IgD-negative memory B cell (primary cell): ENCODE data around the gene ZNF407. TPM values are rescaled to one million over a fixed set of nuclear protein-coding genes. Genes with fewer than 3 reads are reported as not detected.
A peak's percentile ranks its signal among the peaks of the same experiment; 100 is the strongest.

Experiments
- H3K27ac Mint-ChIP-seq, 3 donors: one replicate each; pipeline ENCODE4 v1.8.0; 2020 to 2022; ENCODE audit warnings: mild to moderate bottlenecking in 3 of 3, mixed read lengths in 3 of 3, moderate library complexity in 1 of 3
- H3K27me3 Mint-ChIP-seq: one replicate; pipeline ENCODE4 v1.8.0; 2021; ENCODE audit warnings: mixed read lengths
- H3K36me3 Mint-ChIP-seq: one replicate; pipeline ENCODE4 v1.8.0; 2020; ENCODE audit warnings: mild to moderate bottlenecking, mixed read lengths
- H3K4me1 Mint-ChIP-seq, 3 donors: one replicate each; pipeline ENCODE4 v1.8.0; 2020 to 2022; ENCODE audit warnings: mixed read lengths in 3 of 3, mild to moderate bottlenecking in 1 of 3
- H3K4me3 Mint-ChIP-seq, 4 donors: one replicate each; pipeline ENCODE4 v1.8.0; 2020 to 2022; ENCODE audit warnings: mild to moderate bottlenecking in 4 of 4, mixed read lengths in 4 of 4, moderate library complexity in 3 of 4
- H3K9me3 Mint-ChIP-seq, 3 donors: one replicate each; pipeline ENCODE4 v1.8.0; 2020 to 2021; ENCODE audit warnings: mixed read lengths in 3 of 3, mild to moderate bottlenecking in 1 of 3
- polyA plus RNA-seq: library from polyadenylated mRNA; unstranded; fragments of 300-500 nt; fragmentation: Illumina TruSeq; gene quantifications from one replicate; pipeline ENCODE4 v1.2.3, GENCODE V29; 2021

ZNF407 gene
- polyA plus RNA-seq, 1 donor from 2014 or later: 3.8 TPM

DNA sequence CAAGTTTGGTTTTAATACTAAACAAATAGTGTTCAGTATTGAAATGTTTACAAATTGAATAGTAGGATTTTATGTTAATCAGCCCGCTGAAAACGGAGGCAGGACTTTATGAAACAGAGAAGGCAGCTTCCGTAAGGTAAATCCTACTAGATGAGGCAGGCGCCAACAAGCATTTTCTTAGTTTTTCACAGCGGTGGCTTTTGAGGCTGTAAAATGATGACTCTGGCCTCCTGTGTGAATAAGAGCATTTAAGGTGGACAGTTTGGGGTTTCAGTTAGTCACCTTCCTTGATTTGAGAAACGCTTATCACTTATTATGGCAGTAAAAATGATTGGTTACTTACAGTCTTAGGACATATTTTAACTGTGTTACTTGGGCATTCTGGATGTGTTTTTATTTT, 398.4 kb downstream of the ZNF407 start:
- H3K4me3 Mint-ChIP-seq: no peak overlapping the region
- peaks cover 2% of the 10 kb centered on the region for H3K36me3 Mint-ChIP-seq
- H3K27ac Mint-ChIP-seq: no peak overlapping the region
- H3K27me3 Mint-ChIP-seq: no peaks in the 10 kb centered on the region
- H3K9me3 Mint-ChIP-seq: no peaks in the 10 kb centered on the region
- H3K4me1 Mint-ChIP-seq: peaks cover 15 to 24% (median 23%) of the 10 kb centered on the region in 3 donors

- Mint-ChIP-seq H3K27me3 (no peaks in the 10 kb centered on the region), H3K27ac (no peak overlapping the region), H3K4me1 (peaks cover 15 to 24% (median 21%) of the 10 kb centered on the region in 3 donors), H3K36me3 (peaks cover 2% of the 10 kb centered on the region), H3K9me3 (no peaks in the 10 kb centered on the region), H3K4me3 (no peak overlapping the region)
These were observed 399.3 kb downstream of the ZNF407 start for GRCh38 chr18:74996996-74997395.

DNA sequence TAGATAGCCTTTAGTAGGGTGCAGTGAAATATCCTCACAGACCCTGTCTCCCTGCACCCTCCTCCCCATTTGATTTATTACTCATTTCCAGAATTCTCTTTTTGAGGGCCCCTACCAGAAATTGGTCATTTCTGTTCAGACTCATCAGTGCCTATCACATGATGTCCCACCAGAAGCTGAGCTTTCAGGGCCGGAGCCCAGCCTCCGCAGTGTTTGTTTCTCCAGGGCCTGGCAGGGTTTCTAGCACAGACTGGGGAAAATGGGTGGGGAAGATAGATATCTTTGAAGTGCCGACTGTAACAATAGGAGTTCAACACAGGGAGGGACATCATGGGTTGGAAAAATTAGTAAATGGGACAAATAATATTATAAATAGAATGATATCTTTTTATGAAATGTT, 403.2 kb downstream of the ZNF407 start:
- Mint-ChIP-seq H3K36me3 (peaks cover 6% of the 10 kb centered on the region), H3K27me3 (no peaks in the 10 kb centered on the region), H3K27ac (no peak overlapping the region), H3K4me3 (no peak overlapping the region), H3K4me1 (no peaks in the 10 kb centered on the region), H3K9me3 (no peaks in the 10 kb centered on the region)

DNA sequence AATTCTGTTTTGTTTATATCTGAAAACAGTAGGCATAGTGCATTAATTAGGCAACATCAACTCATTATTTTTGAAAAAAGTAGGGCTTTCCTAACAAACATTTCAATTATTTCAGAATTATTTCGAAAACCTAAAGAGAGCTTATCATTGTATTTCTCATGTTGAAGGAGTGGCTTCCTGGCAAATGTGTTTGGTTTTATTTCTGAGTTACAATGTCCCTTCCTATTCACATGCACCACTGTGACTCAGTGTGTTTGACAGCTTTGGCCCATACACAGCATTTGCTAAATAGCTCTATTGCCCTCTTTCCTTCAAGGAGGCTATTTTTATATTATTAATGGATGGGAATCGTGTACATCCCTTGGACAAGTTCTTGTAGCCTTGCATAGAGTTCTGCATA, 405.4 kb downstream of the ZNF407 start:
- Mint-ChIP-seq H3K9me3 (peaks cover 0 to 3% (median 0%) of the 10 kb centered on the region in 3 donors), H3K27me3 (no peaks in the 10 kb centered on the region), H3K4me3 (no peak overlapping the region), H3K36me3 (peaks cover 8% of the 10 kb centered on the region), H3K4me1 (no peaks in the 10 kb centered on the region), H3K27ac (no peak overlapping the region)

GRCh38 chr18:75003764-75004690, 406.4 kb downstream of the ZNF407 start:
- Mint-ChIP-seq H3K27ac (no peak overlapping the region), H3K9me3 (peaks cover 0 to 3% (median 0%) of the 10 kb centered on the region in 3 donors), H3K4me1 (no peaks in the 10 kb centered on the region)

GRCh38 chr18:75005626-75006025, 408.0 kb downstream of the ZNF407 start:
- Mint-ChIP-seq H3K27ac (no peak overlapping the region), H3K4me1 (no peaks in the 10 kb centered on the region), H3K36me3 (peaks cover 11% of the 10 kb centered on the region), H3K27me3 (no peaks in the 10 kb centered on the region), H3K9me3 (peaks cover 0 to 3% (median 0%) of the 10 kb centered on the region in 3 donors), H3K4me3 (no peak overlapping the region)

More at GRCh38 chr18:75003764-75004690, 406.4 kb downstream of the ZNF407 start:
- Mint-ChIP-seq H3K36me3 (peaks cover 9% of the 10 kb centered on the region), H3K4me3 (no peak overlapping the region), H3K27me3 (no peaks in the 10 kb centered on the region)

GRCh38 chr18:75008186-75008585, 410.5 kb downstream of the ZNF407 start:
- no peak overlapping the region for H3K27ac Mint-ChIP-seq

GRCh38 chr18:75009296-75009695, 411.6 kb downstream of the ZNF407 start:
- Mint-ChIP-seq H3K27ac (no peak overlapping the region), H3K27me3 (no peaks in the 10 kb centered on the region), H3K36me3 (peaks cover 7% of the 10 kb centered on the region), H3K9me3 (peaks cover 0 to 3% (median 0%) of the 10 kb centered on the region in 3 donors), H3K4me1 (peaks cover 2 to 6% (median 2%) of the 10 kb centered on the region in 3 donors), H3K4me3 (no peak overlapping the region)

More at GRCh38 chr18:75008186-75008585, 410.5 kb downstream of the ZNF407 start:
- Mint-ChIP-seq H3K4me1 (peaks cover 0 to 3% (median 0%) of the 10 kb centered on the region in 3 donors), H3K36me3 (peaks cover 11% of the 10 kb centered on the region), H3K27me3 (no peaks in the 10 kb centered on the region), H3K4me3 (no peak overlapping the region), H3K9me3 (peaks cover 0 to 3% (median 0%) of the 10 kb centered on the region in 3 donors)

- H3K9me3 Mint-ChIP-seq: peaks cover 0 to 3% (median 0%) of the 10 kb centered on the region in 3 donors
- H3K27ac Mint-ChIP-seq: no peak overlapping the region
- H3K36me3 Mint-ChIP-seq: peaks cover 8% of the 10 kb centered on the region
- peaks cover 2 to 6% (median 4%) of the 10 kb centered on the region in 3 donors for H3K4me1 Mint-ChIP-seq
- H3K4me3 Mint-ChIP-seq: no peak overlapping the region
- H3K27me3 Mint-ChIP-seq: no peaks in the 10 kb centered on the region
These were observed 412.2 kb downstream of the ZNF407 start for GRCh38 chr18:75009878-75010277.

DNA sequence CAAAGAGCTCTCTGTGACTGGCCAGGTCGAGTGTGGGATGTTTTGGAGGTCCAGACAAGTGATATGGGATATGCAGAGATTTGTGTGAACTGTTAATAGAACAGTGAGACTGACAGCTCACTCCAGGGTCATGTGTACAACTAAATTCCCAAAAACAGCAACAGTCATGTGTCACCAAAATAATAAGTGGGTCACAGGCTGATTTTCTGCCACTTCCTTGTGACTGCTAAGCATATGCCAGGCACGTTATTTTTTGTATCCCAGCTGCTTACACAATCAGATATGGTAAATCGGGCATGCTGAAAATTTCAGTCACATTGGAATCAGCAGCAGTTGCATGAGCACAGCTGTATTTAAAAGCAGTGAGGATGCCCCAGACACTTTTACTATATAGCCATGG, 412.6 kb downstream of the ZNF407 start:
- H3K4me3 Mint-ChIP-seq: no peak overlapping the region
- H3K36me3 Mint-ChIP-seq: peaks cover 8% of the 10 kb centered on the region
- H3K27ac Mint-ChIP-seq: no peak overlapping the region
- H3K9me3 Mint-ChIP-seq: peaks cover 0 to 3% (median 0%) of the 10 kb centered on the region in 3 donors
- H3K27me3 Mint-ChIP-seq: no peaks in the 10 kb centered on the region
- peaks cover 2 to 9% (median 6%) of the 10 kb centered on the region in 3 donors for H3K4me1 Mint-ChIP-seq

DNA sequence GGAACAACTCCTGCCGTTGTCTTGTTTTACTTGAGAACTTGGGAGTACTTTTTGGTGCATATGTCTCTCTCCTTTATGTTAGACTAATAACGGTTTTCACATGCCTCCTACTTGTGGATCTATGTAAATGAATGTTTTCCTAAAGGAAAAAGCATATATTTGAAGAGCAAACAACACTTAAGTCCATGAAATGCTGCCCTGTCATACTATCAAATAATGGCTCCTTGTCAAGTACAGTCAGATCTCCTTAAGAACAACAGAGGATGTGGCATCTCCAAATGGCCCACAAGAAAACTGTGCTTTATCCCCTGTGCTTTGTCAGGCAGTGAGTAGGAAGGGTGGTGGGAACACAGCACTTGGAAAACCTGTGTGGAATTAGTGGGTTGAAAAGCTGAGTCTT, 413.0 kb downstream of the ZNF407 start:
- H3K36me3 Mint-ChIP-seq: peaks cover 8% of the 10 kb centered on the region
- H3K4me3 Mint-ChIP-seq: no peak overlapping the region
- H3K4me1 Mint-ChIP-seq: peaks cover 4 to 13% (median 9%) of the 10 kb centered on the region in 3 donors
- H3K27ac Mint-ChIP-seq: no peak overlapping the region
- no peaks in the 10 kb centered on the region for H3K27me3 Mint-ChIP-seq
- peaks cover 0 to 3% (median 0%) of the 10 kb centered on the region in 3 donors for H3K9me3 Mint-ChIP-seq

GRCh38 chr18:75016025-75016717, 418.5 kb downstream of the ZNF407 start:
- H3K4me3 Mint-ChIP-seq: no peak overlapping the region
- no peaks in the 10 kb centered on the region for H3K27me3 Mint-ChIP-seq
- peaks cover 9 to 16% (median 13%) of the 10 kb centered on the region in 3 donors for H3K4me1 Mint-ChIP-seq
- no peaks in the 10 kb centered on the region for H3K9me3 Mint-ChIP-seq
- H3K36me3 Mint-ChIP-seq: peaks cover 6% of the 10 kb centered on the region
- H3K27ac Mint-ChIP-seq: peak overlapping the region in 1 of 3 donors; percentile 35

- no peaks in the 10 kb centered on the region for H3K27me3 Mint-ChIP-seq
- peaks cover 0 to 4% (median 0%) of the 10 kb centered on the region in 3 donors for H3K9me3 Mint-ChIP-seq
- no peak overlapping the region for H3K27ac Mint-ChIP-seq
- H3K4me1 Mint-ChIP-seq: peaks cover 0 to 4% (median 2%) of the 10 kb centered on the region in 3 donors
- H3K4me3 Mint-ChIP-seq: no peak overlapping the region
- H3K36me3 Mint-ChIP-seq: peaks cover 10% of the 10 kb centered on the region
These were observed 425.8 kb downstream of the ZNF407 start for GRCh38 chr18:75023473-75023872.

DNA sequence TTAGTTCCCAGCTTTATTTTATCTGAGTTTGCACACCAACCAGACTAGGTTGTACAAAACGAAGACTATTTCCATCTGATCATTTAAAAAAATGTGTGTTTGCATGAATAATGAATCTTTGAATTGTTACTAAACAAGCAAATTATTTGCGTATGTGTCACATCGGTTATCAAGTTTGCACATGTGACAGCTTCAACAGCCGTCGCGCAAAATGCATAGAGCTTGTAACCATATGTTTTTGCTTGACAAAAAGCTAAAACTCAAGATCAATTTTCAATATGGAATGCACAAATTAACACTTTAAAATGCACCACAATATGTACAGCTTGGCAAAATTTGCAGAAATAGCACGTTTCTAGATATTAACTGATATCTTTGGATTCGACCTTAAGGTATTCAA, 427.2 kb downstream of the ZNF407 start:
- H3K27me3 Mint-ChIP-seq: no peaks in the 10 kb centered on the region
- peaks cover 0 to 4% (median 0%) of the 10 kb centered on the region in 3 donors for H3K9me3 Mint-ChIP-seq
- H3K4me3 Mint-ChIP-seq: no peak overlapping the region
- H3K36me3 Mint-ChIP-seq: peaks cover 17% of the 10 kb centered on the region
- H3K27ac Mint-ChIP-seq: no peak overlapping the region
- H3K4me1 Mint-ChIP-seq: peaks cover 0 to 4% (median 2%) of the 10 kb centered on the region in 3 donors

DNA sequence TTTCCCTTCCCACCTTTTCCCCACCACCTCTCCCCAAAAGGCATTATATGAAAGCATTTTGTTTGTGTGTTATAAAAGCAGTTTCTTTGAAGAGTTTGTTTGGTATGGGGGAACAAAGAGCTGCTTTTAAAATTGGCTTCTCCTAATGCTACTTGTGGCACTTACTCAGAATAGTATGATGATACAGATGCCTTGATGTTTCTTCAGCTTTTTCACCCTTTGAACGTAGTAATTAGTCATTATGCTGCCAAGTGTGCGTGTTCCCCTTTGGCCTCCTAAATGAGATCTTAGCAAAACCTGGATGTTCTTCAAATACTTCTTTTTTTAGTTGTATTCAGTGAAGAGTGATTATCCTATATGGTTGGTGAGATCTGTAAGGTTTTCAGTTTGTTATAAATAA, 427.9 kb downstream of the ZNF407 start:
- Mint-ChIP-seq H3K27me3 (no peaks in the 10 kb centered on the region), H3K4me1 (peaks cover 0 to 4% (median 2%) of the 10 kb centered on the region in 3 donors), H3K4me3 (no peak overlapping the region), H3K9me3 (peaks cover 0 to 4% (median 0%) of the 10 kb centered on the region in 3 donors), H3K27ac (no peak overlapping the region), H3K36me3 (peaks cover 13% of the 10 kb centered on the region)
